Kidney (tissue), 14 donors: Measurements from ENCODE around the gene PARP12. TPM values are rescaled to one million over a fixed set of nuclear protein-coding genes. Genes with fewer than 3 reads are reported as not detected.

Experiments used
- DNase-seq, 5 donors: peaks; one replicate each; pipeline ENCODE4 v3.0.0-alpha.2; 2013 to 2020
- FAIRE-seq: peaks from 2 replicates; lab custom pipeline; 2012; peaks lifted over from hg19 to GRCh38; lab: Jason Lieb, UNC
- H3K27ac ChIP-seq, 2 donors: one replicate each; pipeline ENCODE4 v1.7.0; 2013; ENCODE audit warnings: low read depth in 2 of 2, low read length in 2 of 2, inconsistent platforms in 1 of 2
- H3K27me3 ChIP-seq: one replicate; pipeline ENCODE4 v1.7.1; 2013; ENCODE audit warnings: low read length, inconsistent platforms; ENCODE audit not compliant: control insufficient read depth, insufficient read depth
- H3K36me3 ChIP-seq, 3 donors: one replicate each; pipeline versions ENCODE4 v1.7.0 to v1.7.1; 2013; ENCODE audit warnings: low read length in 3 of 3, control low read depth in 1 of 3, inconsistent platforms in 1 of 3; ENCODE audit not compliant: insufficient read depth in 3 of 3, control insufficient read depth in 2 of 3
- H3K4me1 ChIP-seq, 3 donors: one replicate each; pipeline versions ENCODE4 v1.7.0 to v1.7.1; 2013; ENCODE audit warnings: low read length in 3 of 3, inconsistent platforms in 1 of 3, low read depth in 1 of 3; ENCODE audit not compliant: control insufficient read depth in 2 of 3, insufficient read depth in 2 of 3
- H3K4me3 ChIP-seq, 3 donors: one replicate each; pipeline versions ENCODE4 v1.7.0 to v1.8.1; 2013; ENCODE audit warnings: low read length in 3 of 3, control low read depth in 1 of 3, inconsistent platforms in 1 of 3
- H3K9ac ChIP-seq, 3 donors: one replicate each; pipeline versions ENCODE4 v1.7.0 to v1.7.1; 2013; ENCODE audit warnings: low read length in 3 of 3, control low read depth in 1 of 3, inconsistent platforms in 1 of 3
- H3K9me3 ChIP-seq, 3 donors: one replicate each; pipeline versions ENCODE4 v1.7.0 to v1.7.1; 2013; ENCODE audit warnings: low read length in 3 of 3, control low read depth in 1 of 3, inconsistent platforms in 1 of 3; ENCODE audit not compliant: control insufficient read depth in 2 of 3, insufficient read depth in 1 of 3
- intact Hi-C: fragments of 100-400 bp; cut with DNase I; formaldehyde crosslinking; loops from one replicate; pipeline ENCODE4 v1.11.1; 2022
- polyA plus RNA-seq: library from polyadenylated mRNA; stranded (reverse); fragments of 350-450 nt; fragmentation: Illumina TruSeq; extraction: RNeasy Lipid Tissue Mini Kit (QIAGEN cat#74804); gene quantifications from one replicate; pipeline ENCODE4 v1.2.3, GENCODE V29; 2014; ENCODE audit warnings: low read depth, low replicate concordance; ENCODE audit not compliant: insufficient read depth
- total RNA-seq: library from RNA; stranded (reverse); fragmentation: NEBNext Ultra II Directional; extraction: Animal tissue kit (Norgen Biotek cat#: 25700); gene quantifications from one replicate; pipeline ENCODE4 v1.2.1, GENCODE V29; 2021
- TF ChIP-seq, protein P1 (sequence below): IDR thresholded peaks from 3 replicates; pipeline ENCODE4 v1.5.1; 2012; ENCODE audit warnings: mild to moderate bottlenecking, moderate library complexity, borderline replicate concordance; ENCODE audit not compliant: insufficient read depth; ENCODE audit errors: extremely low read depth
- donor health status: control.
- donor health status: control.
- donor health status: control.
- donor health status: control.
- donor health status: control.
- donor health status: DM: yes; HTN: yes; CAD: no.
- donor health status: Normal renal cell carcinoma (clear cell type).

Gene PARP12
- total and polyA plus RNA-seq, 2 donors from 2014 or later: 15.2 to 40.2 TPM

DNA sequence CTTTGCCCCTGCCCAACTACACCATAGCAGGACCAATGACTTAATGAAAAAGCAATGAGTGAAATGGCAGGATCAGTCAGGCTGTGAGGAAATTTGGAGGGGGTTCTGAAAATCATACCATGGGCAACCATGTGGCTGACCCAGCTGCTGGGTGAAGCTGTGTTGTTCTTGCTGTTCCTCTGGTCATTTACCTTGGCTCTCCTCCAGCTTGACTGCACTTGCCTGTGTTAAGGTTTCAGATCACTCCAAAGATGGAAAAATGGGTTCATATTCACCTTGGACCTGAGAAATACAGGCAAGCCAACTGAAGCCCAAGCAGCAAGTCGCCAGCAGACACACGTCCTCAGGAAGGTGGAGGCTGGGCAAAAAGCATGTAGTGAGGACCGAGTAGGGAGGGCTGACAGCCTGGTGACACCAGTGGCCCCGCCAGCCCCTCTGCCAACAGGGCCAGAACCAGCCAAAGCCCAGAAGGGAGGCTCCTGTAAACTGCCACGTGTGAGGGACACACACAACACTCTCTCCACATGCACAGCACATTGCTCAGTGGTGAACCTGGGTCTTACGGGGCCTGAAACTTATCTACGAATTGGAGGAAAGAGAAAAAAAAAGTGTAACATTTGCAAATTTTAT lies 40.1 kb downstream of the PARP12 start:
- Histone ChIP-seq H3K4me1 (no peaks in the 10 kb centered on the region), H3K9me3 (no peaks in the 10 kb centered on the region), H3K9ac (no peak overlapping the region), H3K4me3 (no peak overlapping the region), H3K27ac (no peak overlapping the region), H3K36me3 (peaks cover 0 to 14% (median 5%) of the 10 kb centered on the region in 3 donors), H3K27me3 (no peaks in the 10 kb centered on the region)
- intact Hi-C loops: no loop called here
- TF ChIP-seq, protein P1, sequence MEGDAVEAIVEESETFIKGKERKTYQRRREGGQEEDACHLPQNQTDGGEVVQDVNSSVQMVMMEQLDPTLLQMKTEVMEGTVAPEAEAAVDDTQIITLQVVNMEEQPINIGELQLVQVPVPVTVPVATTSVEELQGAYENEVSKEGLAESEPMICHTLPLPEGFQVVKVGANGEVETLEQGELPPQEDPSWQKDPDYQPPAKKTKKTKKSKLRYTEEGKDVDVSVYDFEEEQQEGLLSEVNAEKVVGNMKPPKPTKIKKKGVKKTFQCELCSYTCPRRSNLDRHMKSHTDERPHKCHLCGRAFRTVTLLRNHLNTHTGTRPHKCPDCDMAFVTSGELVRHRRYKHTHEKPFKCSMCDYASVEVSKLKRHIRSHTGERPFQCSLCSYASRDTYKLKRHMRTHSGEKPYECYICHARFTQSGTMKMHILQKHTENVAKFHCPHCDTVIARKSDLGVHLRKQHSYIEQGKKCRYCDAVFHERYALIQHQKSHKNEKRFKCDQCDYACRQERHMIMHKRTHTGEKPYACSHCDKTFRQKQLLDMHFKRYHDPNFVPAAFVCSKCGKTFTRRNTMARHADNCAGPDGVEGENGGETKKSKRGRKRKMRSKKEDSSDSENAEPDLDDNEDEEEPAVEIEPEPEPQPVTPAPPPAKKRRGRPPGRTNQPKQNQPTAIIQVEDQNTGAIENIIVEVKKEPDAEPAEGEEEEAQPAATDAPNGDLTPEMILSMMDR: no peak
- FAIRE-seq: no peak
- no peak for DNase-seq

DNA sequence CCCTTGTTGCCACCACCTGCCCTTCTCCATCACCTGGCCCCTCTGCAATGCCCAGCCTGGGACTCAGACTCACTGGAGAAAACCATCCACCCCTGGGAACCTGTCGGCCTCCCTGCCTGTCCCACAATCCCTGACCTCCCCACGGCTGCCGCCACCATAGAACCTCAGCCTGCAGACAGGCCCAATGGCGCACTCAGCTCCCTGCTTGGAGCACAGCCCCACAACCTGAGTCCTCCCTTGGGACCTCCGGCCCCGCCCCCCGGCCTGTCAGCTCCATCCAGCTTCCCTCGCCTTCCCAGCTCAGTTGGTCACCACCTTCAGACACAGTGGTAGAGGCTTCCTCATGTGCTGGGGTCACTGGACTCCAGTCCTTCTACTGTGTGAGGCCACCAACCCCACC lies 41.1 kb downstream of the PARP12 start:
- no peak overlapping the region for H3K9ac ChIP-seq
- no peak overlapping the region for H3K27ac ChIP-seq
- no peak for DNase-seq
- H3K4me3 ChIP-seq: no peak overlapping the region
- peaks cover 0 to 10% (median 1%) of the 10 kb centered on the region in 3 donors for H3K36me3 ChIP-seq
- no peaks in the 10 kb centered on the region for H3K4me1 ChIP-seq
- TF ChIP-seq, protein P1: no peak
- FAIRE-seq: no peak
- intact Hi-C loops: no loop called here
- no peaks in the 10 kb centered on the region for H3K9me3 ChIP-seq
- no peaks in the 10 kb centered on the region for H3K27me3 ChIP-seq

DNA sequence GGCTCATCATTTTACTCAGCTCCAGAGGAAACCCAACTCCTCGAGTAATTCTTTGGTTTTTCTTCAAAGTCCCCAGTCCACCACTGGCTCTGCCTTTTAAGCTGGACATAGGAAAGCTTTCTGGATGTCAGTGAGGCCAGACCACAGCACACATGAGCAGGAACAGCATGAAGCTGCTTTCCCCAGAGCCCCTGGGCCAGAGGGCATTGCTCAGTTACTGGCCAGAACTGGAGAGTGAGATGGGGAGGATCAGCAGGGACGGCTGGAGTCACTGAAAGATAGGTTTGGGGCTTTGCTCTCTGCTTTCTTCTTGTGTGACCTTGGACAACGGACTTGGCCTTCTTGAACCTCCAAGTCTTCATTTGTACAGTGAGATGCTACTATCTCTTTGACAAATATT lies 43.1 kb downstream of the PARP12 start:
- Histone ChIP-seq H3K9me3 (no peaks in the 10 kb centered on the region), H3K36me3 (peaks cover 0 to 2% (median 0%) of the 10 kb centered on the region in 3 donors), H3K9ac (no peak overlapping the region), H3K4me1 (no peaks in the 10 kb centered on the region), H3K27me3 (no peaks in the 10 kb centered on the region), H3K4me3 (no peak overlapping the region), H3K27ac (no peak overlapping the region)
- DNase-seq: no peak
- no peak for FAIRE-seq
- TF ChIP-seq, protein P1: no peak
- intact Hi-C loops: no loop called here

DNA sequence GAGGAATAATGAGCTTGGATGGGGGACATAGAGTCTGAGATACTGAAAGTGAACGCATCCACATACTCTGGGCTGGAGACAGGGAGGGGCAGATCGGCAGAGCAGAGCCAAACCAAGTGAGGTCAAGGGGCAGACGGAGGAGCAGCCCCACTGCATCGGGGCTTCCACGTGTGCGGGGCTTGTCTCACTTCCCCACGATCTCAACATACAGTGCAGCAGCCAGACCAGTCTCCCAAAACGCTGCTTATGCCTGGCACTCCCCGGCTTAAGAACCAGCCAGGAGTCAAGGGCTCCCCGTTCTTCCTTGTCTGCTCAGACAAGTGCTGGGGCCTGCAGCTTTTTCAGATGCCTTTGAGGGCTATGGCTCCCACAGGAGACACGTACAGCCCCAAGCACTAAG lies 43.6 kb downstream of the PARP12 start:
- no peak for FAIRE-seq
- intact Hi-C loops: no loop called here
- no peaks in the 10 kb centered on the region for H3K36me3 ChIP-seq
- TF ChIP-seq, protein P1: no peak
- no peak for DNase-seq
- H3K27ac ChIP-seq: no peak overlapping the region
- H3K9me3 ChIP-seq: no peaks in the 10 kb centered on the region
- H3K4me3 ChIP-seq: no peak overlapping the region
- H3K9ac ChIP-seq: no peak overlapping the region
- no peaks in the 10 kb centered on the region for H3K4me1 ChIP-seq
- no peaks in the 10 kb centered on the region for H3K27me3 ChIP-seq
